Measurements from ENCODE around the gene PGAP2. TPM values are rescaled to one million over a fixed set of nuclear protein-coding genes. Genes with fewer than 3 reads are reported as not detected.
A peak's percentile ranks its signal among the peaks of the same experiment; 100 is the strongest.
"Not testable (repeated sequence)": the region's sequence is repeated elsewhere in the genome, so short reads cannot be mapped to it uniquely, and the experiment has no call there.

The PGAP2 gene
- total and polyA plus RNA-seq, 4 experiments from 2014 or later, result 16.2 to 20.7 (median 18.5) TPM

DNA sequence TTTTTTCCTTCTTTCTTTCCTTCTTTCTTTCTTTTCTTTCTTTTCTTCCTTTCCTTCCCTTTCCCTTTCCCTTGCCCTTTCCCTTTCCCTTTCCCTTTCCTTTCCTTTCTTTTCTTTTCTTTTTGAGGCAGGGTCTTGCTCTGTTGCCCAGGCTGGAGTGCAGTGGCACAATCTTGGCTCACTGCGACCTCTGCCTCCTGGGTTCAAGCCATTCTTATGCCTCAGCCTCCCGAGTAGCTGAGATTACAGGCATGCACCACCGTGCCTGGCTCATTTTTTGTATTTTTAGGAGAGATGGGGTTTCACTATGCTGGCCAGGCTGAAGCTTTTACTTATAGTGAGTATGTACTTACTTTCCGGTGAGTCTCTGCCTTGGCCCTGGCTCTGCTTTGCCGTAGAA, 6.5 kb downstream of the PGAP2 start:
- DNase-seq; H3K36me3 ChIP-seq (ENCODE audit: insufficient read depth, low read length); H3K9me3 ChIP-seq (ENCODE audit: control insufficient read depth in 1 of 2, low read length in 2 of 2); H3K4me3 ChIP-seq (ENCODE audit: low read length in 2 of 2); POLR2A ChIA-PET (ENCODE audit: partially characterized antibody); H3K27ac ChIP-seq (ENCODE audit: low read depth, low read length); H3K36me3 Mint-ChIP-seq; H3K27me3 Mint-ChIP-seq; H3K27ac Mint-ChIP-seq; intact Hi-C loops (cut with micrococcal nuclease); H3K4me1 ChIP-seq (ENCODE audit: insufficient read depth, low read length); CTCF ChIA-PET (ENCODE audit: partially characterized antibody); H3K27me3 ChIP-seq (ENCODE audit: insufficient read depth, low read length); H3K9me3 Mint-ChIP-seq; H3K4me1 Mint-ChIP-seq; H3K4me3 Mint-ChIP-seq: not testable (repeated sequence)

DNA sequence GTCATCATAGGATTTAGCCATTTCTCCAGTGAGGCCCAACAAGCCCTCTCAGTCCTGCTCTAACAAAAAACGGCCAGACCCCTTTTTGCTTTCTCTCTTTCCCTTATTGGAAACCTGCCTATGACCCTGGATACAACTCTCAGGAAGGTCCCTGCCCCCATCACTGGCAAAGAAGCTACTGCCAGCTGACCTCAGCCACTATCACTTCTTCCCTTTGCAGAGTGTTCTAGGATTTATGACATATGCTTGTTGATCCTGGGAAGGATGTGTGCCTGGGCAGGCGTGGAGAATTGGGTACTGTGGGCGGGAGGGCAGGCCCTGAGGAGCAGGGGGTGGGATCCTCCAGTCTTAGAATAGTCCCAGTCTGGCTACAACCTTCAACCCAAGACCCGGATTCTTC, 7.5 kb downstream of the PGAP2 start:
- POLR2A ChIA-PET (ENCODE audit: partially characterized antibody), result interaction anchor here (12.0 kb wide), 1 partner anchor 21 kb away, joined by 221 read pairs; the partner anchor contains the start of gene RHOG
- DNase-seq, result no peak
- Histone ChIP-seq H3K4me1 (ENCODE audit: insufficient read depth, low read length) (no peaks in the 10 kb centered on the region), H3K36me3 (ENCODE audit: insufficient read depth, low read length) (no peaks in the 10 kb centered on the region), H3K27me3 (ENCODE audit: insufficient read depth, low read length) (no peaks in the 10 kb centered on the region), H3K4me3 (ENCODE audit: low read length in 2 of 2) (no peak overlapping the region), H3K27ac (ENCODE audit: low read depth, low read length) (no peak overlapping the region), H3K9me3 (ENCODE audit: control insufficient read depth in 1 of 2, low read length in 2 of 2) (no peaks in the 10 kb centered on the region)
- Mint-ChIP-seq H3K9me3 (no peaks in the 10 kb centered on the region), H3K4me1 (no peaks in the 10 kb centered on the region), H3K36me3 (no peaks in the 10 kb centered on the region), H3K4me3 (no peak overlapping the region), H3K27ac (no peak overlapping the region), H3K27me3 (no peaks in the 10 kb centered on the region)
- CTCF ChIA-PET (ENCODE audit: partially characterized antibody), result no interaction called here
- intact Hi-C loops (cut with micrococcal nuclease), result no loop called here

DNA sequence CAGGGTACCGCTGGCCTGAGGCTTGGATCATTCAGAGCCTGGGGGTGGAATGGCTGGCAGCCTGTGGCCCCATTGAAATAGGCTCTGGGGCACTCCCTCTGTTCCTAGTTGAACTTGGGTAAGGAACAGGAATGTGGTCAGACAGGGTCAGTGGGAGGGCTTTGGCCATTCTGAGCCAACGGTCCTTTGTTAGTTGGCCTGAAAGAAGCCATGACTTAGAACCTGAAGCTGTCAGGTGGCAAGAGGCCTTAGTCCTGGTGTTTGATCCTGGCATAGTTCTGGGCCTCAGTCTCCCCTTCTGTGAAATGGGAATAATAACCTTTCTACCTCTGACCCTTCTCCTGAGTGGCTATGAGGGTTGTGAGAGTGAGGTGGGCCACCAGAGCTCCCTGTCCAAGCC, 8.3 kb downstream of the PGAP2 start:
- Histone ChIP-seq H3K27me3 (ENCODE audit: insufficient read depth, low read length) (no peaks in the 10 kb centered on the region), H3K9me3 (ENCODE audit: control insufficient read depth in 1 of 2, low read length in 2 of 2) (no peaks in the 10 kb centered on the region), H3K36me3 (ENCODE audit: insufficient read depth, low read length) (no peaks in the 10 kb centered on the region), H3K27ac (ENCODE audit: low read depth, low read length) (no peak overlapping the region), H3K4me3 (ENCODE audit: low read length in 2 of 2) (no peak overlapping the region), H3K4me1 (ENCODE audit: insufficient read depth, low read length) (no peaks in the 10 kb centered on the region)
- DNase-seq, result no peak
- intact Hi-C loops (cut with micrococcal nuclease), result no loop called here
- Mint-ChIP-seq H3K36me3 (no peaks in the 10 kb centered on the region), H3K9me3 (no peaks in the 10 kb centered on the region), H3K4me3 (no peak overlapping the region), H3K27ac (no peak overlapping the region), H3K27me3 (no peaks in the 10 kb centered on the region), H3K4me1 (no peaks in the 10 kb centered on the region)
- CTCF ChIA-PET (ENCODE audit: partially characterized antibody), result no interaction called here
- POLR2A ChIA-PET (ENCODE audit: partially characterized antibody), result interaction anchor here (3.0 to 12.0 kb wide), 2 partner anchors 8 to 21 kb away, joined by 8 to 221 read pairs; partner anchors contain the start of genes PGAP2 and RHOG

DNA sequence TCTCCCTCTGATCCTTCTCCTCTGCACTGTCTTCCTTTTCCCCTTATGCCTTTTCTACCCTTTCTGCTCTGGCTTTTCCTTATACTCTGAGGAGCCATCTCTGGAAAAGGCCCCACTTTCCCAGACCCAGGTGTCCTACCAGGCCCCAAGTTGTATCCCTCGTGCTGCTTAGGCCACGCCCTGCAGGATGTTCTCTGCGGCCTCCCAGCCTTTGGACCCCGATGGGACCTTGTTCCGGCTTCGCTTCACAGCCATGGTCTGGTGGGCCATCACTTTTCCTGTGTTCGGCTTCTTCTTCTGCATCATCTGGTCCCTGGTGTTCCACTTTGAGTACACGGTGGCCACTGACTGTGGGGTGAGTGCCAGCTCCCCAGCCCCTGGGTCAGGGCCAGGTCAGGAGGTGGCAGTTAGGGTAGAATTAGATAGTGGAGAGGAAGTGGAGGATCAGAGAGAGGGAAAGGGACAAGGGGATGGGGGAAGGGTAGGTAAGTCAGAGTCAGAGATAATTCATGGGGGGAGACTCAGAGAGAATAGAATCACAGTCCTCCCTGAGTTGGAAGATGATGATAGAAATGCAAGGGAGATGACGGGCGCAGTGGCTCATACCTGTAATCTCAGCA, 8.9 kb downstream of the PGAP2 start:
- intact Hi-C loops (cut with micrococcal nuclease), result no loop called here
- DNase-seq, result no peak

GRCh38 chr11:3820971-3821370, 12.6 kb downstream of the PGAP2 start:
- H3K4me3 ChIP-seq (ENCODE audit: low read length in 2 of 2), result no peak overlapping the region
- Mint-ChIP-seq H3K36me3 (peaks cover 0 to 10% of the 10 kb centered on the region in 2 donors), H3K27ac (peak overlapping the region in 3 of 7 donors; percentile 29 to 47 (median 32)), H3K9me3 (no peaks in the 10 kb centered on the region), H3K4me1 (peaks cover 14 to 22% (median 18%) of the 10 kb centered on the region in 4 donors), H3K27me3 (no peaks in the 10 kb centered on the region), H3K4me3 (no peak overlapping the region)
- no peaks in the 10 kb centered on the region for H3K27me3 ChIP-seq (ENCODE audit: insufficient read depth, low read length)
- H3K27ac ChIP-seq (ENCODE audit: low read depth, low read length), result no peak overlapping the region
- CTCF ChIA-PET (ENCODE audit: partially characterized antibody), result interaction anchor here (0.6 to 4.3 kb wide), 8 partner anchors 11 to 252 kb away, joined by 3 to 36 read pairs (median 8); partner anchors contain the start of genes PGAP2, RHOG and STIM1
- no peak for DNase-seq
- intact Hi-C loops (cut with micrococcal nuclease), result no loop called here
- H3K4me1 ChIP-seq (ENCODE audit: insufficient read depth, low read length), result peaks cover 19% of the 10 kb centered on the region
- POLR2A ChIA-PET (ENCODE audit: partially characterized antibody), result interaction anchor here (0.9 to 12.0 kb wide), 2 partner anchors 16 to 189 kb away, joined by 3 to 221 read pairs; partner anchors contain the start of gene RHOG
- H3K9me3 ChIP-seq (ENCODE audit: control insufficient read depth in 1 of 2, low read length in 2 of 2), result no peaks in the 10 kb centered on the region
- H3K36me3 ChIP-seq (ENCODE audit: insufficient read depth, low read length), result peaks cover 8% of the 10 kb centered on the region

More for the DNA sequence above, 8.9 kb downstream of the PGAP2 start:
- Histone ChIP-seq H3K27ac (ENCODE audit: low read depth, low read length) (no peak overlapping the region), H3K4me3 (ENCODE audit: low read length in 2 of 2) (no peak overlapping the region), H3K9me3 (ENCODE audit: control insufficient read depth in 1 of 2, low read length in 2 of 2) (no peaks in the 10 kb centered on the region), H3K36me3 (ENCODE audit: insufficient read depth, low read length) (no peaks in the 10 kb centered on the region), H3K27me3 (ENCODE audit: insufficient read depth, low read length) (no peaks in the 10 kb centered on the region), H3K4me1 (ENCODE audit: insufficient read depth, low read length) (no peaks in the 10 kb centered on the region)
- no peaks in the 10 kb centered on the region for H3K9me3 Mint-ChIP-seq
- POLR2A ChIA-PET (ENCODE audit: partially characterized antibody), result interaction anchor here (3.0 to 12.0 kb wide), 2 partner anchors 9 to 20 kb away, joined by 8 to 221 read pairs; partner anchors contain the start of genes PGAP2 and RHOG
- H3K36me3 Mint-ChIP-seq, result no peaks in the 10 kb centered on the region
- H3K4me1 Mint-ChIP-seq, result no peaks in the 10 kb centered on the region
- peak overlapping the region in 1 of 7 donors; percentile 31 for H3K27ac Mint-ChIP-seq
- CTCF ChIA-PET (ENCODE audit: partially characterized antibody), result interaction anchor here (1.0 to 4.3 kb wide), 4 partner anchors 8 to 43 kb away, joined by 3 to 36 read pairs (median 15); partner anchors contain the start of genes PGAP2 and RHOG
- H3K27me3 Mint-ChIP-seq, result no peaks in the 10 kb centered on the region
- no peak overlapping the region for H3K4me3 Mint-ChIP-seq

DNA sequence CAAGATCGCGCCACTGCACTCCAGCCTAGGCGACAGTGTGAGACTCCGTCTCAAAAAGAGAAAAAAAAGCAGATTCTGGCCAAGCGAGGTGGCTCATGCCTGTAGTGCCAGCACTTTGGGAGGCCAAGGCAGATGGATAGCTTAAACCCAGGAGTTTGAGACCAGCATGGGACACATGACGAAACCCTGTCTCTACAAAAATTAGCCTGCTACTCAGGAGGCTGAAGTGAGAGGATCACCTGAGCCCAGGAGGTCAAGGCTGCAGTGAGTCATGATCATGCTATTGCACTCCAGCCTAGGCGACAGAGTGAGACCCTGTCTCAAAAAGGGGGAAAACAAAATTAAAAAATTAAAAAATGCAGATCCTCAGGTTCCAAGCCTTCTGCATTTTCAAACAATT, 14.0 kb downstream of the PGAP2 start:
- no peak overlapping the region for H3K27ac ChIP-seq (ENCODE audit: low read depth, low read length)
- Mint-ChIP-seq H3K36me3 (peaks cover 11 to 24% of the 10 kb centered on the region in 2 donors), H3K9me3 (no peaks in the 10 kb centered on the region), H3K4me1 (peaks cover 17 to 32% (median 25%) of the 10 kb centered on the region in 4 donors), H3K27ac (no peak overlapping the region), H3K4me3 (no peak overlapping the region), H3K27me3 (no peaks in the 10 kb centered on the region)
- H3K4me1 ChIP-seq (ENCODE audit: insufficient read depth, low read length), result peaks cover 19% of the 10 kb centered on the region
- intact Hi-C loops (cut with micrococcal nuclease), result no loop called here
- no peaks in the 10 kb centered on the region for H3K27me3 ChIP-seq (ENCODE audit: insufficient read depth, low read length)
- no peak overlapping the region for H3K4me3 ChIP-seq (ENCODE audit: low read length in 2 of 2)
- CTCF ChIA-PET (ENCODE audit: partially characterized antibody), result interaction anchor here (0.7 to 5.9 kb wide), 8 partner anchors 9 to 251 kb away, joined by 3 to 151 read pairs (median 7); partner anchors contain the start of genes PGAP2 and RHOG
- POLR2A ChIA-PET (ENCODE audit: partially characterized antibody), result interaction anchor here (12.0 kb wide), 1 partner anchor 15 kb away, joined by 221 read pairs; the partner anchor contains the start of gene RHOG
- no peak for DNase-seq
- H3K36me3 ChIP-seq (ENCODE audit: insufficient read depth, low read length), result peaks cover 21% of the 10 kb centered on the region
- H3K9me3 ChIP-seq (ENCODE audit: control insufficient read depth in 1 of 2, low read length in 2 of 2), result no peaks in the 10 kb centered on the region

GRCh38 chr11:3823303-3823702, 14.9 kb downstream of the PGAP2 start:
- Histone ChIP-seq H3K4me3 (ENCODE audit: low read length in 2 of 2) (no peak overlapping the region), H3K9me3 (ENCODE audit: control insufficient read depth in 1 of 2, low read length in 2 of 2) (no peaks in the 10 kb centered on the region), H3K27me3 (ENCODE audit: insufficient read depth, low read length) (no peaks in the 10 kb centered on the region), H3K4me1 (ENCODE audit: insufficient read depth, low read length) (peaks cover 19% of the 10 kb centered on the region), H3K36me3 (ENCODE audit: insufficient read depth, low read length) (peaks cover 31% of the 10 kb centered on the region), H3K27ac (ENCODE audit: low read depth, low read length) (no peak overlapping the region)
- intact Hi-C loops (cut with micrococcal nuclease), result no loop called here
- ChIA-PET CTCF (ENCODE audit: partially characterized antibody) (interaction anchor here (0.9 to 5.9 kb wide), 10 partner anchors 8 to 250 kb away, joined by 3 to 151 read pairs (median 7); partner anchors contain the start of genes PGAP2, RHOG and STIM1), POLR2A (ENCODE audit: partially characterized antibody) (interaction anchor here (1.0 to 12.0 kb wide), 3 partner anchors 14 to 249 kb away, joined by 3 to 221 read pairs (median 5); partner anchors contain the start of genes NUP98 and RHOG)
- Mint-ChIP-seq H3K4me1 (peaks cover 18 to 41% (median 32%) of the 10 kb centered on the region in 4 donors), H3K9me3 (no peaks in the 10 kb centered on the region), H3K27ac (peak overlapping the region in 3 of 7 donors; percentile 27 to 59 (median 35)), H3K27me3 (no peaks in the 10 kb centered on the region), H3K36me3 (peaks cover 19 to 33% of the 10 kb centered on the region in 2 donors), H3K4me3 (no peak overlapping the region)
- no peak for DNase-seq

All from CD4-positive, alpha-beta memory T cell (primary cell).